ENCODE results near the gene CCDC88B.

The CCDC88B gene

GRCh38 chr11:64297699-64298358 is 42.2 kb upstream of the CCDC88B start:
- no peak for DNase-seq (ENCODE audit: low read depth in 1 of 2, low spot score in 1 of 2)
- in situ Hi-C loops (cut with HindIII; ENCODE audit: low pct_unique_long_range_greater_than_20kb, low sequenced_read_pairs): no loop called here
- no peak for TF ChIP-seq JUND (IDR thresholded peaks at IDR 0.05; ENCODE audit: low read depth)

DNA sequence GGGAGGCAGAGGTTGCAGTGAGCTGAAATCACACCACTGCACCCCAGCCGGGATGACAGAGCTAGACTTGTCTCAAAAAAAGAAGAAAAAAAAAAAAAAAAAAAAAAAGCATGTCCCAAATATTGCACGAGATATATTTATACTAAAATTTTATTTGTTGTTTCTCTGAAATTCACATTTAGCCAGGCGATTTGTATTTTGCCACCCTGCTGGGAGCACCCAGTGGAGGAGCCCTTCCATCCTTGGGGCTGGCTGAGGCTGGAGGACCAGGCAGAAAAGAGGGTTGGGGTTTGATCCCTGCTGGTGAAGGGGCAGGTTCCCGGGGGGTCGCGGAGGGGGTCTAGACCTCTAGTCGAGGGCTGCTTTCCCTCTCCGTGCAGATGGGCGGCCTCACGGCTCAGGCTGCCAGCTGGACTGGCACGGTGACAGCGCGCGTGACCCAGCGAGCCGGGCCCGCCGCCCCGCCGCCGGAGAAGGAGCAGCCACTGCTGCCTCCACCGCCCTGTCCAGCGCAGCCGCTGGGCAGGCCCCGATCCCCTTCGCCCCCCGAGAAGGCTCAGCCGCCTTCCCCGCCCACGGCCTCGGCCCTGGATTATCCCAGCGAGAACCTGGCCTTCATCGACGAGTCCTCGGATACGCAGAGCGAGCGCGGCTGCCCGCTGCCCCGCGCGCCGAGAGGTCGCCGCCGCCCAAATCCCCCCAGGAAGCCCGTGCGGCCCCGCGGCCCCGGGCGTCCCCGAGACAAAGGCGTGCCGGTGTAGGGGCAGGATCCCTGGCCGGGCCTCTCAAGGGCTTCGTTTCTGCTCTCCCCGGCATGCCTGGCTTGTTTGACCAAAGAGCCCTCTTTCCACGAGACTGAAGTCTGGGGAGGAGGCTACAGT is 40.8 kb upstream of the CCDC88B start:
- no peak for TF ChIP-seq JUND (IDR thresholded peaks at IDR 0.05; ENCODE audit: low read depth)
- DNase-seq (ENCODE audit: low read depth in 1 of 2, low spot score in 1 of 2): no peak
- in situ Hi-C loops (cut with HindIII; ENCODE audit: low pct_unique_long_range_greater_than_20kb, low sequenced_read_pairs): no loop called here

GRCh38 chr11:64299847-64300648 is 40.0 kb upstream of the CCDC88B start, which contains the start of gene CATSPERZ:
Gene CATSPERZ, plus strand, starts transcription at chr11:64300358. Its CDS starts 53 bp downstream, at chr11:64300411.
- no peak for TF ChIP-seq JUND (IDR thresholded peaks at IDR 0.05; ENCODE audit: low read depth)
- in situ Hi-C loops (cut with HindIII; ENCODE audit: low pct_unique_long_range_greater_than_20kb, low sequenced_read_pairs): no loop called here
- DNase-seq (ENCODE audit: low read depth in 1 of 2, low spot score in 1 of 2): no peak

DNA sequence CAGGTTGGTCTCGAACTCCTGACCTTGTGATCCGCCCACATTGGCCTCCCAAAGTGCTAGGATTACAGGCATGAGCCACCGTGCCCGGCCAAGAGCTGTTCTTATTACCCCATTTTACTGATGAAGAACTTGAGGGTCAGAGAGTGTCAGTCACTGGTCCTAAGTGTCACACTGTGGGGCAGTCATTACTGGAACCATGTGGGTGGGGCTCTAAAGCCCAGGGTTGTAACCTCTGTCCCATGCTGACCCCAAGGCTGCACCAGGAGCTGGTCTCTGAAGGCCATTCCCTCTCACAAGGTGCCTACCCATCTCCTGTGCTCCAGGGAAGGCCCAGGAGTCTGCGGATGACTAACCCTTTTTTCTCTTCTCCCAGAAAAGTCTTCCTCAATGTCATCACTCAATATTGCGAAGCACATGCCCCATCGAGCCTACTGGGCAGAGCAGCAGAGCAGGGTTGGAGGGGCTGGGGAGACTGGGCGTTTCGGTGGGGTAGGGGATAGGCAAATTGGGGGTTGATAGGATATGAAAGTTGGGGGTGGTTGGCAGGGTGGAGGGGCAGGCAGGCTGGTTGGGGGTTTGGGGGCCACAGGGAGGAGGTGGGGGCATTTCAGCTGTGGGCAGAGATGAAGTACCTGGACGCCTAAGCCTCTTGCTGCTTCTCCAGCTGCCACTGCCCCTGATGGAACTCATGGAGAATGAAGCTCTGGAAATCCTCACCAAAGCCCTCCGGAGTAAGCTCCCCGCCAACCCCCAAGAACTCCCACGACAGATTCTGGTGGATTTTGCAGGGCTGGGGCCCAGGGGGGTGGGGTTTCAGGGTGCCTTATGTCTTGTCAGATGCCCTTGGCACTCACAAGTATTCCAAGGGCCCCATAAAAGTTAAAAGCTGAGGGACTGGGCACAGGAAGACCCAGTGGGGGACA is 36.6 kb upstream of the CCDC88B start:
- TF ChIP-seq JUND (IDR thresholded peaks at IDR 0.05; ENCODE audit: low read depth): no peak
- DNase-seq (ENCODE audit: low read depth in 1 of 2, low spot score in 1 of 2): no peak
- in situ Hi-C loops (cut with HindIII; ENCODE audit: low pct_unique_long_range_greater_than_20kb, low sequenced_read_pairs): no loop called here

GRCh38 chr11:64304032-64304315 is 36.0 kb upstream of the CCDC88B start:
- in situ Hi-C loops (cut with HindIII; ENCODE audit: low pct_unique_long_range_greater_than_20kb, low sequenced_read_pairs): no loop called here
- TF ChIP-seq JUND (IDR thresholded peaks at IDR 0.05; ENCODE audit: low read depth): no peak
- DNase-seq (ENCODE audit: low read depth in 1 of 2, low spot score in 1 of 2): no peak

DNA sequence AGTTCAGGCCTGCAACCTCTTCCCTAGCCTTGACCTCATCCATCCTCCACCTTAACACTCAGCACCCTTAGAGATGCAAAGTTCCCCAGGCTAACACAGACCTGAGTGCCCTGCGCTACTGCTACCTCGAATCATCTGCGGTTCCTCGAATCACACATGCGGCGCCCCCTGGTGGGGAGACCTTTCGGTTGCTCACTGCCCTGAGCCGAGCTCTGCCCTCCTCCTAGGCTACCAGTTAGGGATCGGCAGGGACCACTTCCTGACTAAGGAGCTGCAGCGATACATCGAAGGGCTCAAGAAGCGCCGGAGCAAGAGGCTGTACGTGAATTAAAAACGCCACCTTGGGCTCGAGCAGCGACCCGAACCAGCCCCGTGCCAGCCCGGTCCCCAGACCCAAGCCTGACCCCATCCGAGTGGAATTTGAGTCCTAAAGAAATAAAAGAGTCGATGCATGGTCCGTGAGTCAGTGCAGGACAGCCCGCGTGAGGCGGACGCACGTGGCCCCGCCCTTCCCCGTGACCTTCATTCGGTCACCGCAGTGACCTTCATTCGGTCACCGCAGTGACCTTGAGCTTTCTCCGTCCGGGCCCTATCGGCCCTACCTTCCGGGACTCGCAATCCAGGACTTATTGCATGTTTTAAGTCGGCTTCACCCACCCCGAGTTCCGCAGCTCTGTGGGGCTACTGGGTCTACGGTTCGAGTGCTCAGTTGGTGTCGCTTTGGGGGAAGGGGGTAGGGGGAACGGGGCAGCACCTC is 35.5 kb upstream of the CCDC88B start:
- in situ Hi-C loops (cut with HindIII; ENCODE audit: low pct_unique_long_range_greater_than_20kb, low sequenced_read_pairs): no loop called here
- no peak for TF ChIP-seq JUND (IDR thresholded peaks at IDR 0.05; ENCODE audit: low read depth)
- peak; percentile 92 to 93 for DNase-seq (ENCODE audit: low read depth in 1 of 2, low spot score in 1 of 2)

DNA sequence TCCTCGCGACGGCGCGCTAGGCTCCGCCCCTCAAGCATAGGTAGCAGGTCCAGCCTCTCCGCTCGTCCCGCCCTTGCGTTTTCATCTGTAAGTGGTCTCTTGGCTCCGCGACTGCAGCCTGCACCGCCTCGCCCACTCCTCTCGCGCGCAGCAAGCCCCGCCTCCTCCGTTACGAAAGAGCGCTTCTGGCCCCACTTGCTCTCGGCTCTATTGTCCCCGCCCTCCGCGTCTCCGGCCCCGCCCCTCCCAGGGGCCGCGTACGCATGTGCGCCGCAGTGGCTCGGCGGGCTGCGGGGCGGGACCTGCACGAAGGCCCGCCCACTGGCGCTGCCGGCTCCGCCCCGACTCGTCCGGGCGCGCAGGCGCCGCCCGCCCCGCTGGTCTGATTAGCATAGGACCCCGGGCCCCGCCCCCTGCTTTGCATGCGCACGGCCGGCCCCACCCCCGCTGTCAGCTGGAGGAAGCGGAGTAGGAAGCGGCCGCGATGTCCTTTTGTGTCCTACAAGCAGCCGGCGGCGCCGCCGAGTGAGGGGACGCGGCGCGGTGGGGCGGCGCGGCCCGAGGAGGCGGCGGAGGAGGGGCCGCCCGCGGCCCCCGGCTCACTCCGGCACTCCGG is 34.8 kb upstream of the CCDC88B start, which contains the start of gene ESRRA:
Gene ESRRA, plus strand, starts transcription at position 450 of the 616 bp plus-strand sequence. CDS start 1,656 bp downstream, outside the sequence.
- TF ChIP-seq JUND (IDR thresholded peaks at IDR 0.05; ENCODE audit: low read depth): no peak
- peak; percentile 97 to 99 for DNase-seq (ENCODE audit: low read depth in 1 of 2, low spot score in 1 of 2)
- in situ Hi-C loops (cut with HindIII; ENCODE audit: low pct_unique_long_range_greater_than_20kb, low sequenced_read_pairs): no loop called here

DNA sequence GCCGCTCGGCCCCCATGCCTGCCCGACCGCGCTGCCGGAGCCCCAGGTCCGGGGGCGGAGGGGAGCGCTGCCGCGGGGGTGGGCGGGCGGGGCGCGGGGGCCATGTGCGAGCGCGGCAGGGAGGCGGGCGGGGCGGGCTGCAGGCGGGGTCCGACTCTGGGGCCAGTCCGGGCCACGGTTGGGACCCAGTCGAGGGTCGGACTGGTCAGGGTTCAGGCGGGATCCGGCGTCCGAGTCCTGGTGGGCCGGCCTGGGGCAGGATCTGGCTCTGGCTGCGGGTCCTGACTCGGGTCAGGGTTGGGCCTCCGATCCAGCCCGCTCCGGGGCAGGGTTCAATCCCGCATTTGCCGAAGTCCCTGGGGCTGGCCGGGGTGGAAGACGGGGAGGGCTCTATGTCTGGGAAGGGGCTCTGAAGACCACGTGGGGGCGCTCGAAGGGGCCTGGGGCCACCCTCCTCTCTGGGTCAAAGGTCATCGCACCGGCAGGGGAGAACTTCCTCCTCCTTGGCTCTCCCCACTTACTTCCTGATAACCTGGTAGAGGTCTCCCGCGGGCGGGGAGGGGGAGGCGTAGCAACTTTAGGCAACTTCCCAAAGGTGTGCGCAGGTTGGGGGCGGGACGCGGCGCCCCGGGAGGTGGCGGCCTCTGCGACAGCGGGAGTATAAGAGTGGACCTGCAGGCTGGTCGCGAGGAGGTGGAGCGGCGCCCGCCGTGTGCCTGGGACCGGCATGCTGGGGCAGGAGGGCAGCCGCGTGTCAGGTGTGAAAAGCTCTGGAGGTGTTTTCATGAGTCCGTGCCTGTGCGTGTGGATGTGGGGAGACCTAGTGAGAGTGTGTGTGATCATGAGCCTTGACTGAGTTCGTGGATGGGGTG is 34.1 kb upstream of the CCDC88B start:
- in situ Hi-C loops (cut with HindIII; ENCODE audit: low pct_unique_long_range_greater_than_20kb, low sequenced_read_pairs): no loop called here
- DNase-seq (ENCODE audit: low read depth in 1 of 2, low spot score in 1 of 2): peak in 1 of 2 experiments; percentile 78

GRCh38 chr11:64306563-64306875 is 33.5 kb upstream of the CCDC88B start:
- in situ Hi-C loops (cut with HindIII; ENCODE audit: low pct_unique_long_range_greater_than_20kb, low sequenced_read_pairs): no loop called here
- no peak for TF ChIP-seq JUND (IDR thresholded peaks at IDR 0.05; ENCODE audit: low read depth)
- no peak for DNase-seq (ENCODE audit: low read depth in 1 of 2, low spot score in 1 of 2)

More for the DNA sequence above, 34.1 kb upstream of the CCDC88B start:
- no peak for TF ChIP-seq JUND (IDR thresholded peaks at IDR 0.05; ENCODE audit: low read depth)
